ENCODE measurements around the gene COL4A1.

The COL4A1 gene

DNA sequence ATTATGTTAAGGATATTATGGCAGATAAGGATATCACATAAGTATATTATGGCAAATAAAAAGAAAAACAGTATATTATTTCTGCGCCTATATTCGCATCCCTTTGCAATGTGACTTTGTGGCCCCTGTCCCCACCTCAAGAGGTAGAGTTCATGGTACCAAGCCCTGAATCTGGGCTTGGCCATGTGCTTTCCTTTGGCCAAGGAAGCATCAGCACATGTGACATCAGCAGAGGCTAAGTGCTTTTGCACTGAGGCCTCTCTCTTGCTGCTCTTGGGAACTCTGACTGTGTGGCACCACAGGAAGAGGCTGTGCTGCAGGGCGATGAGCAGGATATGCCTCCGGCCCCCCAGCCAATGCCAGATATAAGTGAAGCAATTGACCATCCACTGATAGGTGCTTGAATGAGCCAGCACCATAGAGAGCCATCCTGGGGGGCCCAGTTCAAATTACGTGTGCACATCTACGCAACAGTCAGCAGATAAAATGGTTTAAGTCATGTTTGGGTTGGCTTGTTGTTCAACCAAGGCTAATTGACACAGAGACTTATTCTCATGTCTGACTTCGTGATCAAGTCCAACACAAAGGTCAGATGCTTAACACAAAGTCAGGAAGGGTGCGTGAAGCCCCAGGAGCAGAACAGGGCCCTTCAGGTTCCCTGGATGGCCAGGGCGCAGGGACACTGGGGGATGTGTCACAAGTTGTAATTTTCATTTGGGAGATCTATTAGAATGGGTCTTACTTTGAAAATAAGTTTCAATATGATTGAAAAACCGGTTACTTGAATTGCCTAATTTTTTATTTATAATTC lies 173.3 kb downstream of the COL4A1 start:
- no peak for DNase-seq (ENCODE audit: low spot score)

- DNase-seq (ENCODE audit: low spot score), result no peak
Observed at GRCh38 chr13:110132225-110132982, 174.6 kb downstream of the COL4A1 start.

GRCh38 chr13:110131424-110131823 lies 175.5 kb downstream of the COL4A1 start:
- DNase-seq (ENCODE audit: low spot score), result no peak

GRCh38 chr13:110130431-110130830 lies 176.5 kb downstream of the COL4A1 start:
- DNase-seq (ENCODE audit: low spot score), result no peak

DNA sequence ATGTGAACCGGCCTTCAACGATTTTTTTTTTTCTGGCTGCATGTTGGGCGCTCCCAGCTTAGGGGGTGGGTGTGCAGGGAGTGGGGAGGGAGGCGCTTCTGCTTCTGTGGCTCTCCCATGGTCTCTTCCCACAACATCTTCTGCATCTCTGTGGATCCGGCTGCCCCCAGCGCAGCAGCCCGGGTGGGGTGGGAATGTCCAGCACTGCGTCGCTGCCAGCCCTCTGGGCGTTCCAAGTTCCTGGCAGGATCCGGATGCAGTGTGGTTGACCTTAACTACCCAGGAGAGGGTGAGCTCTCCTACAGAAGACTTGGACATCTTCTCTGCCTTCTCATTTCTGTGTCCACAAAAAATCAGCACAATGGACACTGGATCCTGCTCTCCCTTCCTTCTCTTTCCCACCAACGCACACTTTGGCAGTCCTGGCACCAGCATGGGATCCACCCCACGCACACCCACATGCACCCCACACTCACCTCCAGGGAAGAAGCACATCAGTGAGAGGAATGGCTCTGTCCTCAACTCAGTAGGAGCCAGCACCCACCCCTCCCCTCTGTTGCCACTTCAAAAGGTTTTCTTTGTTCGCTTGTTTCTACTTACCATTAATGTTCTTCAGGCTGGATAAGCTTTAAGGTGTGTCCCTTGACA lies 177.3 kb downstream of the COL4A1 start:
- no peak for DNase-seq (ENCODE audit: low spot score)

DNA sequence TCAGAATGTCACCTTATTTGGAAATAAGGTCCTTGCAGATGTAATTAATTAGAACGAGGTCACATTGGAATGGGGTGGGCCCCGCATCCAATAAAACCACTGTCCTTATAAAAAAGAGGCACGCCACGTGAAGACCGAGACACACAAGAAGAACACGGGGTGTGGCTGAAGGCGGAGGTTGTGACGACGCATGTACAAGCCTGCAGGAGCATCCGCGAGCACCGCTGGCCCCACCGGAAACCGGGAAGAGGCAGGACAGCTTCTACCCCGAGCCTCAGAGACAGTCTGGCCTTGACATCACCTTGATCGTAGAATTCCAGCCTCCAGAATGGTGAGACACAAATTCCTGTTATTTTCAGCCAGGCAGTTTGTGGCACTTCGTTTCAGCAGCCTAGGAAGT lies 177.9 kb downstream of the COL4A1 start:
- DNase-seq (ENCODE audit: low spot score), result no peak

- no peak for DNase-seq (ENCODE audit: low spot score)
Observed at GRCh38 chr13:110128546-110128945, 178.4 kb downstream of the COL4A1 start.

- DNase-seq (ENCODE audit: low spot score), result no peak
Observed at GRCh38 chr13:110127986-110128511, 178.9 kb downstream of the COL4A1 start.

DNA sequence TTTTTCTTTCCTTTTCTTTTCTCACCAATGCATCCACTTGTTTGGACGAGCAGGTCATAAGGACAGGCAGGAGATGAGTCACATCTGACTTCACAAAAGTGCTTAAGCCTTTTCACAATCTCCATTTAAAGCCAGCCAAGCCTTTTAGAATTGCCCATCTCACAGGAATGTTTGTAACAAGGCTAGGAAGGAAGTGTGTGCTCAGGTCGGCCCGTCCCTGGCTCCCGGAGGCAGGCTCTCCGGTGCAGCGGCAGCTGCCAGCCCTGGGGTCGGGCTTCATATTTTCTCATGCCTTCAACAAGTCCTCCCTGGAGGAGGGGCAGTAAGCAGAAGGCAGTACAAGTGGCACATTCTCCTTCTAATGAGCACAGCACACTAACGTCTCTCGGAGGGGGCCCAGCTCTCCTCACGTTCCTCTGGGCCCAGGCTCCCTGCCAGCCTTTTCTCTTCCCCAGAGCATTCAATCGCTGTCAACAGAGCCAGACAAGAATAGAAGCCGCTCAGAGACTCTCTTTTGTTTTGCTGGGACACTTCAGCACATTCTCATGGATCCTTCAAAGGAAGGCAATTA lies 180.5 kb downstream of the COL4A1 start:
- DNase-seq (ENCODE audit: low spot score), result peak; percentile 39

GRCh38 chr13:110125613-110126272 lies 181.2 kb downstream of the COL4A1 start:
- DNase-seq (ENCODE audit: low spot score), result no peak

- no peak for DNase-seq (ENCODE audit: low spot score)
Observed at GRCh38 chr13:110125157-110125556, 181.8 kb downstream of the COL4A1 start.

DNA sequence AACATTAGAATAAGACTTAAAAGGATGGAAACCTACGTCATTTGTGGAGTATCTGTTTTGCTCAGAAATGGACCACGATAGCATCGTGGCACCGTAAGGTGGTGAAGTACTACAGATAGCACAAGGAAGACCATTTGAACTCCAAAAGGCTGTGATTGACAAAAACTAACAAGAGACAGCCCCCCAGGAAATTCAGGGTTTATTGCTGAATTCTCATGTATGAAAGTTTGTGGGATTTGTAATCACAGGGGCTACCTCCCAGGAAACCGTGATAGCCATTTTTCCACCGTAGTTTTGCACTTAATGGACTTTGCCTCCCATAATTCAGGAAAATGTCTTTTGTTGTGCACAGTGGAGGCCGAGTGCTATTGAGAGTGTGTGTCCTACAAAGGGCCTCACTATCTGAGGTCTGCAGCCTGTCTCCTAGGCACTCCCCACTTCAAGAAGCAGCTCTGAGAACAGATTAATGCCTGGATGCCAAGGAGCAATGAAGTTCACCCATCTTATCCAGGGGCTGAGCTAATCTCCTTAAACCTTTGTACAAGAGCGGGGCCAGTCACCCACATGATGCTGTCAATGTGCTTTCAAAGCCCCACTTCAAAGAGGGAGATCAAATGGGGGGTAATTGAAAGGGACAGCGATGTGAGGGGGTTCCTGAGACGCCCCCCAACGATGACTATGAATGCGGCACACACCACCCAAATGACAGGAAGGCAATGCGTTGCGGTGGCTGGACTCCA lies 182.6 kb downstream of the COL4A1 start:
- DNase-seq (ENCODE audit: low spot score), result no peak

GRCh38 chr13:110123041-110123809 lies 183.7 kb downstream of the COL4A1 start:
- DNase-seq (ENCODE audit: low spot score), result no peak

DNA sequence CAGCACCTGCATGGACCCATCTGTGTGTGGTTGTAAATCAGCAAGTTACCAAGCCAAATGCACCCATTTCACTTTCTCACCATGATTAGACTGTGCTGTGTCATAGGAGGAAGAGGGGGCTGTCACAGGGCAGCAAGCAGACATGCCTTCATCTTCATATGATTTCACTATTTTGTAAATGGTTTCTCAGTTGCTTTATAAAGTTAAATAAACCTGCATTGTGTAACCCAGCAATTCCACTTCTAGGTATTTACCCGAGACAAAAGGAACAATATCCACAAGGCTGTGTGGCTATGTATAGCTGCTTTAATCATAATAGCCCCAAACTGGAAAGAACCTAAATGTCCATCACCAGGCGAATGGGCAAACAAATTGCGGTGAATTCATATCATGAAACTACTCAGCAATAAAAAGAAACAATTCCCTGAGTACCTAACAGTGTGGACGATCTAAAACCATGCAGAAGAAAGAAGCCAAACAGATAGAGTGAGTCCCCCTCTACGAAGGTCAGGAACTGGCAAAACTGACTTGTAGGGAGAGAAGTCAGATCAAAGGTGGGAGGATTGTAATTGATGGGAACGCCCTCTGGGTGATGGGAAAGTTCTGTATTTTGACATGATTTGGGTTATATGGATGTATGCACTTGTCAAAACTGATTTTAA lies 185.4 kb downstream of the COL4A1 start:
- DNase-seq (ENCODE audit: low spot score), result no peak

GRCh38 chr13:110119935-110120905 lies 186.7 kb downstream of the COL4A1 start:
- peak; percentile 13 for DNase-seq (ENCODE audit: low spot score)

GRCh38 chr13:110118106-110118505 lies 188.9 kb downstream of the COL4A1 start:
- no peak for DNase-seq (ENCODE audit: low spot score)

- DNase-seq (ENCODE audit: low spot score), result no peak
Observed at GRCh38 chr13:110116072-110116487, 190.9 kb downstream of the COL4A1 start.

- DNase-seq (ENCODE audit: low spot score), result no peak
Observed at GRCh38 chr13:110115591-110115990, 191.4 kb downstream of the COL4A1 start.
